Endothelial cell (in vitro differentiated cells): ENCODE measurements around the gene HBA2. TPM values are rescaled to one million over a fixed set of nuclear protein-coding genes. Genes with fewer than 3 reads are reported as not detected.

Experiments used
- DNase-seq: peaks from one replicate; pipeline ENCODE4 v3.0.0; 2021; ENCODE audit warnings: low spot score
- H3K27ac Mint-ChIP-seq: one replicate; pipeline ENCODE4 v1.8.0; 2021; ENCODE audit warnings: mixed read lengths, inconsistent platforms; ENCODE audit not compliant: unreplicated experiment
- H3K27me3 Mint-ChIP-seq: one replicate; pipeline ENCODE4 v1.8.0; 2021; ENCODE audit warnings: mild to moderate bottlenecking, moderate library complexity, mixed read lengths, inconsistent platforms; ENCODE audit not compliant: unreplicated experiment
- H3K36me3 Mint-ChIP-seq: one replicate; pipeline ENCODE4 v1.8.0; 2021; ENCODE audit warnings: mild to moderate bottlenecking, low read depth, mixed read lengths, inconsistent platforms; ENCODE audit not compliant: unreplicated experiment
- H3K4me1 Mint-ChIP-seq: one replicate; pipeline ENCODE4 v1.8.0; 2021; ENCODE audit warnings: mild to moderate bottlenecking, mixed read lengths, inconsistent platforms; ENCODE audit not compliant: unreplicated experiment
- H3K4me3 Mint-ChIP-seq: one replicate; pipeline ENCODE4 v1.8.0; 2021; ENCODE audit warnings: mild to moderate bottlenecking, mixed read lengths, inconsistent platforms; ENCODE audit not compliant: unreplicated experiment
- H3K9me3 Mint-ChIP-seq: one replicate; pipeline ENCODE4 v1.8.0; 2021; ENCODE audit warnings: mixed read lengths, inconsistent platforms; ENCODE audit not compliant: unreplicated experiment
- total RNA-seq: library from RNA; stranded (reverse); fragmentation: NEBNext Ultra II Directional; extraction: Animal tissue kit (Norgen Biotek cat#: 25700); gene quantifications from one replicate; pipeline ENCODE4 v1.2.1, GENCODE V29; 2021; ENCODE audit not compliant: unreplicated experiment
- TF ChIP-seq, protein P1 (sequence below): fragments of 200-600 bp; sonication (generic); IDR thresholded peaks from one replicate; pipeline ENCODE4 v1.5.0; 2021; ENCODE audit warnings: antibody characterized with exemption; ENCODE audit not compliant: unreplicated experiment

HBA2 gene
- total RNA-seq, 1 donor from 2014 or later = not detected

GRCh38 chr16:212999-213398, 40.3 kb downstream of the HBA2 start:
- H3K27ac Mint-ChIP-seq = no peak overlapping the region
- no peaks in the 10 kb centered on the region for H3K9me3 Mint-ChIP-seq
- H3K4me3 Mint-ChIP-seq = no peak overlapping the region
- TF ChIP-seq, protein P1, sequence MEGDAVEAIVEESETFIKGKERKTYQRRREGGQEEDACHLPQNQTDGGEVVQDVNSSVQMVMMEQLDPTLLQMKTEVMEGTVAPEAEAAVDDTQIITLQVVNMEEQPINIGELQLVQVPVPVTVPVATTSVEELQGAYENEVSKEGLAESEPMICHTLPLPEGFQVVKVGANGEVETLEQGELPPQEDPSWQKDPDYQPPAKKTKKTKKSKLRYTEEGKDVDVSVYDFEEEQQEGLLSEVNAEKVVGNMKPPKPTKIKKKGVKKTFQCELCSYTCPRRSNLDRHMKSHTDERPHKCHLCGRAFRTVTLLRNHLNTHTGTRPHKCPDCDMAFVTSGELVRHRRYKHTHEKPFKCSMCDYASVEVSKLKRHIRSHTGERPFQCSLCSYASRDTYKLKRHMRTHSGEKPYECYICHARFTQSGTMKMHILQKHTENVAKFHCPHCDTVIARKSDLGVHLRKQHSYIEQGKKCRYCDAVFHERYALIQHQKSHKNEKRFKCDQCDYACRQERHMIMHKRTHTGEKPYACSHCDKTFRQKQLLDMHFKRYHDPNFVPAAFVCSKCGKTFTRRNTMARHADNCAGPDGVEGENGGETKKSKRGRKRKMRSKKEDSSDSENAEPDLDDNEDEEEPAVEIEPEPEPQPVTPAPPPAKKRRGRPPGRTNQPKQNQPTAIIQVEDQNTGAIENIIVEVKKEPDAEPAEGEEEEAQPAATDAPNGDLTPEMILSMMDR = no peak
- no peaks in the 10 kb centered on the region for H3K4me1 Mint-ChIP-seq
- H3K27me3 Mint-ChIP-seq = peaks cover 4% of the 10 kb centered on the region
- no peak for DNase-seq
- peaks cover 13% of the 10 kb centered on the region for H3K36me3 Mint-ChIP-seq

DNA sequence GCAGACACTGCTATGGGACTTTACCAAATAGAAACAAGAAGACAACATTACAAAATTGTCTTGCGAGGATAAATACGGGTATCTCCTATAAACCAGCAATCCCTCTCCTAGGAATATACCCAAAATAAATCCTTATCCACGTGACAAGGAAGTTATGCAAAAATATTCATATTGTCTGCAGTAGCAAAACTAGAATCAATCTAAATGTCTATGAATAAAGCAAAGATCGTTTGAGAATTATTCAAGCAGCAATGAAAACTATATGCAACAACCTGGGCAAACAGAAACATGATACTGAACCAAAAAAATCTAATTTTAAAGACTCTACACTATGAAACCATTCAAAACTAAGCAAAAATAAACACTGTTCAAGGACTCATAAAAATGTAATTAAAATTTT, 47.3 kb downstream of the HBA2 start:
- no peak for DNase-seq
- no peaks in the 10 kb centered on the region for H3K4me1 Mint-ChIP-seq
- H3K36me3 Mint-ChIP-seq = peaks cover 23% of the 10 kb centered on the region
- H3K27me3 Mint-ChIP-seq = no peaks in the 10 kb centered on the region
- H3K27ac Mint-ChIP-seq = no peak overlapping the region
- peak overlapping the region; percentile 48 for H3K4me3 Mint-ChIP-seq
- TF ChIP-seq, protein P1 = no peak
- no peaks in the 10 kb centered on the region for H3K9me3 Mint-ChIP-seq

Other genes starting within 250 kb of the HBA2 start
- gene POLR3K, start 119.3 kb upstream of the HBA2 start, total RNA-seq = 11.9 TPM
- gene SNRNP25, start 119.0 kb upstream of the HBA2 start, total RNA-seq = 30.6 TPM
- gene RHBDF1, start 100.2 kb upstream of the HBA2 start, total RNA-seq = 60.7 TPM
- gene MPG, start 94.7 kb upstream of the HBA2 start, total RNA-seq = 38.6 TPM
- gene NPRL3, start 34.2 kb upstream of the HBA2 start, total RNA-seq = 39.1 TPM
- not detected for gene HBZ, start 20.2 kb upstream of the HBA2 start, total RNA-seq
- not detected for gene HBM, start 6.9 kb upstream of the HBA2 start, total RNA-seq
- not detected for gene HBA1, start 3.8 kb downstream of the HBA2 start, total RNA-seq
- not detected for gene HBQ1, start 7.6 kb downstream of the HBA2 start, total RNA-seq
- 92.2 TPM for gene LUC7L, start 56.6 kb downstream of the HBA2 start, total RNA-seq
- gene FAM234A, start 61.9 kb downstream of the HBA2 start, total RNA-seq = 72.3 TPM
- gene RGS11, start 103.1 kb downstream of the HBA2 start, total RNA-seq = not detected
- not detected for gene ARHGDIG, start 107.7 kb downstream of the HBA2 start, total RNA-seq
- gene PDIA2, start 110.3 kb downstream of the HBA2 start, total RNA-seq = not detected
- gene AXIN1, start 179.8 kb downstream of the HBA2 start, total RNA-seq = 17.5 TPM
- 70.8 TPM for gene MRPL28, start 197.7 kb downstream of the HBA2 start, total RNA-seq
- 133 TPM for gene PGAP6, start 209.1 kb downstream of the HBA2 start, total RNA-seq
- gene NME4, start 224.3 kb downstream of the HBA2 start, total RNA-seq = 139 TPM
- 14.6 TPM for gene DECR2, start 229.0 kb downstream of the HBA2 start, total RNA-seq